Measurements from ENCODE around the gene RGL4.

- no peak for TF ChIP-seq CTCF (IDR thresholded peaks at IDR 0.05)
- no peak for TF ChIP-seq POLR2A (IDR thresholded peaks at IDR 0.05)
Observed at GRCh38 chr22:23652711-23653110, 38.1 kb upstream of the RGL4 start.
